Ecto neural progenitor cell (in vitro differentiated cells): ENCODE data around the gene TNK2.
"Not testable (repeated sequence)": the region's sequence is repeated elsewhere in the genome, so short reads cannot be mapped to it uniquely, and the experiment has no call there.

Experiments used
- DNase-seq: peaks from one replicate; pipeline ENCODE4 v3.0.0-alpha.2; 2018; ENCODE audit warnings: low spot score

The TNK2 gene

DNA sequence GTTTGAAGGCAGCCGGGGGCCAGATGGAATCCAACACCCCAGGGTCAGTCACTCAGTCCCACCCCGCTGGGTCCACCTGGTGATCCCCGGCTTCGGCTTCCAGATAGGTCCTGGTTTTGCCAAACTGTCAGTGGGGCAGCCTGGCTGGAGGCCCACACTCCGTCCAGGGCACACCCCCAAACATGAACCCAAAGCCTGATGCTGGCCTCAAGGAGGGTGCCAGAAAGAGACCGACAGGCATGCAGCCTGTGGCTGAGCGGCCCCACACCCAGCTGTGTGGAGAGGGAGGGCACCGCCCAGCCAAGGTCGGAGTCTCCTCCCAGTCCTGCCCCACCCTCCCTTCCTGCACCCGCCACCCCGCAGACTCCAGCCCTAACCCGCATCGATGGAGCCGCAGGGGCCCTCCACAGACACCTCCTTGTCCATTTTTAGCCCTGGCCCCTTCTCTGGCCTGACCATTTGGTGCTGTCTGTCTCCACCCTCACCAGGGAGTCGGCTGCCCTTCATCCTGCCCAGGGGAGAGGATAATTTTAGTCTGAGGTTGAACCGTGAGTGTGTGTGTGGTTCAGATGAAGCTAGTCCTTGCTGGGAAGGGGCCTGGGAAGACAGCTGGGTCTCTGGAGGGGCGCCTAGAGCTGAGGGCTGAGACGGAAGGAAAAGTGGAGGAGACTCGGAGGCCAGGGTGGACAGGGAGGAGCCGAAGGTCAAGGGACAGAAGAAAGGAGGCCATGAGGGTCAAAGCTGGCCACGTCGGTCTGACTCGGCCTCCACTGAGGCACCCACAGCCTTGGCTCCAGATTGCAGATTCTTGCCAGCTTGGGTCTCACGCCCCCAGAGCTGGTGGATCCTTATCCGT is 23.1 kb downstream of the TNK2 start:
- no peak for DNase-seq

DNA sequence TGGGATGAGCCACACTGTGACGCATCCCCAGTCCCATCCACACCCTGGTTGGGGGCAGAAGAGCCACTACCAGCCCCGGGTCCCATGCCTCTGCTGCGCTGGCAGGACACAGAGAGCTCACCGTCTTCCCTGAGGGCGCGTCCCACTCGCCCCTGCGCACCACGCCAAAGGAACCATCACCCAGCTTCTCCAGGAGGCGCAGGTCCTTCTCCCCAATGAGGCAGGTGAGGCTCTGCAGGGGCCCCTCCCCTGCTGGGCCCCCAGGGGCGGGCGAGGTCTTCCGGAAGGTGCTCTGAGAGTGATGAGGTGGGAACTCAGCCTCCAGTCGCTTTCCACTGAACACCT is 23.7 kb downstream of the TNK2 start:
- no peak for DNase-seq

DNA sequence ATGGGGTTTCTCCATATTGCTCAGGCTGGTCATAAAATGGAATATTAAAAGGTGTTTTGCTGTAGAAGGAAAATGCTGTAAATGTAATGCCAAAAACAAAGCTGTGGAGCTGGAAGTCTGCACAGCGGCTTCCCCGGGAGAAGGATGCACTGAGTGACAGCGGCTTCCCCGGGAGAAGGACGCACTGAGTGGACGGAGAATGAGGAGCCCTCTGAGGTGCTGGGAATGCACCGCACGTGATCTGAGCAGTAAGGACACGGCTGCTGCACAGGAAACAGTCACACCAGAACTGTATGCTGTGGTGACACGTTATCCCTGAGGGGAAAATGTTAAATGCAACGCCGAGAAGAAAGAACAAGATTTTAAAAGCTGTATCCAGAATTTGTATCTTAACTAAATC is 24.6 kb downstream of the TNK2 start:
- DNase-seq = no peak

DNA sequence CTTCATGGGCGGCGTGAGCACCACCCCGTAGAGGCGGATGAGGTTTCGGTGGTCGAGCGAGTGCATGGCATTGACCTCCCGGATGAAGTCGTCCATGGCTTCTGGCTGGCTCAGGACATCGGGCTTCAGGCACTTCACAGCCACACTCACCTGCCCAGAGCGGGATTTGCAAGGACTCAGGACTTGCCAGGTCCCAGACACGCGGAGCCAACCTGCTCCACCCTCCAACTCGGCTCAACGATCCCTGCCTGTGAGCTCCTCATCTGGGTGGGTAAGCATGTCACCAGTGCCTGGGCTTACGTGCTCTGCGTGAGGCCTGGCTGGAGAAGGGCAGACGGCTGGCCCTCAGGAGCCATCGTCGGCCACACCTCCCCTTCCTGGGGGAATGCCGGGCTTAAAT is 25.2 kb downstream of the TNK2 start:
- DNase-seq = no peak

DNA sequence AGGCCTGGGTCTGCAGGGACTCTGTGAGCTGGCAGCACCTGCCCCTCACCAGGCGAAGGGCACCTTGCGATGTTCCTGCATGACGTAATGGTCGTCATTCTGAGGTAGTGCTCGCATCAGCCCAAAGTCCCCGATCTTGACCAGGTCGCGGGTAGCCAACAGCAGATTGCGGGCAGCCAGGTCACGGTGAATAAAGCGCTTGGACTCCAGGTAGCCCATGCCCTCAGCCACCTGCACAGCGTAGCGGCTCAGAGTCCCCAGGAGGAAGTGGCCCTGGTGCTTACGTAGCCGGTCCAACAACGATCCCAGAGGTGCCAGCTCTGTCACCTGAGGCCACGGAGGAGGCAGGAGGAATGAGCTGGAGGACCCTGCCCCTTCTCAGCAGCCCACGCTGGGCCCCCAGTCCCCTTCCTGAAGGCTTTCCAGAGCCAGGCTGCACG is 26.3 kb downstream of the TNK2 start:
- DNase-seq = no peak

DNA sequence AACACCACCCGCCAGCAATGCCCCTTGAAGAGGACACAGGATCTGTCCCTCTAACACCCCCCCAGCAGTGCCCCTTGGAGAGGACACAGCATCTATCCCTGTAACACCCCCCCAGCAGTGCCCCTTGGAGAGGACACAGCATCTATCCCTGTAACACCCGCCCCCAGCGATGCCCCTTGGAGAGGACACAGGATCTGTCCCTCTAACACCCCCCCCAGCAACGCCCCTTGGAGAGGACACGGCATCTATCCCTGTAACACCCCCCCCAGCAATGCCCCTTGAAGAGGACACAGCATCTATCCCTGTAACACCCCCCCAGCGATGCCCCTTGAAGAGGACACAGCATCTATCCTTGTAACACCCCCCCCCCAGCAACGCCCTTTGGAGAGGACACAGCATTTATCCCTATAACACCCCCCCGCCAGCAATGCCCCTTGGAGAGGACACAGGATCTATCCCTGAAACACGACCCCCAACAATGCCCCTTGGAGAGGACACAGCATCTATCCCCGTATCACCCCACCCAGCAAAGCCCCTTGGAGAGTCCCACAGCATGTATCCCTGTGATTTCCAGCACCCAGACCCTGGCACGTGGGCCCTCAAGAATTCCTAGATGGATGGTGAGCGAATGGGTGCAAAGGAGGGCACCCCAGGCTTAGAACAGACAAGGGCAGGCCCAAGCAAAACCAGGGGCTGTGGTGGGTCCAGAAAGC is 26.9 kb downstream of the TNK2 start:
- DNase-seq = no peak

DNA sequence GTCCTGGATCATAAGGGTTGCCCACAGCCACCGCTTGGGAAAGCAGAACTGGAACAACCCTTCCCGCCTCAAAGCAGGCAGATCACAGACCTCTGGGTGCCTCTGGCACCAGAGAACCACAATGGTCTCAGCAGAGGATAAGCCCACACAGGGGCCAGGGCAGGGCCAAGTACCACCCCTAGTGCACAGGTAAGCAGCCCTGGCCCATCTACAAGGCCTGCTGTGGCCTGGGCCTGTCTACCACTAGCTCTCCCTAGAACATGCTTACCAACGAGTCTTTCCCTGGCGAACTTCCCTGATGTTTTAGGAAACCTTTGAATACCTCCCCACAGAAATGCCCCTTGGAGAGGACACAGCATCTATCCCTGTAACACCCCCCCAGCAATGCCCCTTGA is 28.3 kb downstream of the TNK2 start:
- no peak for DNase-seq

DNA sequence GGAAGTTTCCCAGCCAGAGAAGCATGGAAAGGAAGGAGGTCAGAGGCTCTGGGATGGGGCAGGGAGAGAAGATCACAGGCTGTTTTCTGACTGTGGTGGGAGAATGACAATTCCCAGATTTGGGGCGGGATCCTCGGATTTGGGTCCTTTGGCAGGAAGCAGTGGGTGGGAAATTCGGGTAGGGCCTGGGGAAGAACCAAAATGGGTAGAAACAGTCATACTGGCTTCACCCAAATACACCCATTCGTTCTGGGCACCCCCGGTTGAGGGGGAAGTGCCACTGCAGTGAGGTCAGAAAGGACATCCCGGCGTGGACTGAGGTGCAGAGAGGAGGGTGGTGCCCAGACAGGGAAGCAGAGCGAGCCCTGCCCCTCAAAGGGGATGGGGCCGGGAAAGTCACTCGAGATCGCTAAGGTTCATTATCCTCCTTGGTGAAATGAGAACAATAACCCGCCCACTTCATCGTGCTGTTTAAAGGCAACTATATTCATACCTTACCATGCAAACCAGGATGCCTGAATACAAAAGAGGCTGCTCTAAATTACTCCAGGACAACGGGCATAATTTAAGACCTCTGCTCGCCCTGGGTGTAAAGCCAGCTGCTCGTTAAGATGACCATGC is 28.8 kb downstream of the TNK2 start:
- no peak for DNase-seq

DNA sequence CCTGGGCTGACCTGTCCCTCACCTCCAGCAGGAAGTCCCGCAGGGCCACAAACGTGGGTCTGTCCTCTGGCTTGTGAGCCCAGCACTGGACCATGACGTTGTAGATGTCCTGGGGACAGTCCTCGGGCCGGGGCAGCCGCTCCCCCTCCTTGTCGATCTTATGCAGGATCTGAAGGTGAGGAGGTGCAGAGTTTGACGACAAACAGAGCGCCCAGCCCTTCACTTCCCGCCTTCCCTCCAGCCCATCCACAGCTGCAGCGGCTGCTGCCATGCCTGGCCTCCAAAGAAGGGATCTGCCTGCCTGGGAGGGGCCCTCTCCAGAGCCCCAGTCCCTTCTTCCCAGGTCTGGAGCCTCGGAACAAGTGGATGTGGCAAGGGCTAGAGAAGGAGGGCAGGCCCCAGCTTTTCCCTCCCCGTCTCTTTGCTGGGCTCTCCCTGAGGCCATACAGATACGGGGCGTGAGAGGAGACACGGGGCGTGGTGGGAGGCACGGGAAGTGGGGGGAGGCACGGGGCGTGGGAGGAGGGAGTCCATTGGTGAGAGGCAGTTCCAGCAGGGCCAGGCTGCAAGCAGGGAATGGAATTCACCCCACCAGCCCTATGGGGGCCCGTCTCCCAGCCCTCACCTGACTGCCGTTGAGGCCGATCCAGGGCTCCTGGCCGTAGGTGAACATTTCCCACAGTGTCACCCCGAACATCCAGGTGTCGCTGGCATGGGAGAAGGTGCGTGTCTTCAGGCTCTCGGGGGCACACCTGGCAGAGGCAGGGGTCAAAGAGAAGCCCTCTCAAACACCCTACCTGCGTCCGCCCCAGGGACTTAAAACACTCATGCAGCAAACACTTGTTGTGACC is 29.7 kb downstream of the TNK2 start:
- DNase-seq = no peak

DNA sequence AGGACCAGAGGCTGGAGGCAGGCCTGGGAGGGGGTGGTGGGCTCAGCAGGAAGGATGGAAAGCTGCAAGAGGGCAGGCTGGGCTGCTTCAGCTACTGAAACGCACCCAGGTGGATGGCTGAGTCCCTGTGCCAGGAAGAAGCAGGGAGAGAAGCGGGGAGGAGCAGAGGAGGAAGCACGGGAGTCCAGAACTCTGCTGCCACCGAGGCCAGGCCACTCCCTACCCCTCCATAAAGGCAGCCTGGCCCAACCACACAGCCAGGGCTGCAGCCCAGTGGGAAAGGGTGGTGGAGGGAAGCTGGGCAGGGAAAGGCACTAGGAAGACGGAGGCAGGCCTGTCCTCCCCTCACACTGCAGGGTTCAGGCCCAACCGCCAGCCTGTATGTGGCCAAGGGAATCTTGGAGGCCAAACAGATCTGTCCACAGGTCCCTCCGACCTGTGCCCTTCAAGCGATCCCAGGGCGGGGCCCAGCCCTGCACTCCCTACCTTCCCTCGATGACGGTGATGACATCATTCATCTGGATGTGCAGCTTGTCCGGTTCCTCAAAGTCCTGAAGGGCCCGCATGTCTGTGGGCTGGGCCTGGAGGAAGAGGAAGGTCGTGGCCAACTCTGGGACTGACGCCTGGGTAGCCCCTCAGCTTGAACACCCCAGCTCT is 30.5 kb downstream of the TNK2 start:
- DNase-seq = no peak

DNA sequence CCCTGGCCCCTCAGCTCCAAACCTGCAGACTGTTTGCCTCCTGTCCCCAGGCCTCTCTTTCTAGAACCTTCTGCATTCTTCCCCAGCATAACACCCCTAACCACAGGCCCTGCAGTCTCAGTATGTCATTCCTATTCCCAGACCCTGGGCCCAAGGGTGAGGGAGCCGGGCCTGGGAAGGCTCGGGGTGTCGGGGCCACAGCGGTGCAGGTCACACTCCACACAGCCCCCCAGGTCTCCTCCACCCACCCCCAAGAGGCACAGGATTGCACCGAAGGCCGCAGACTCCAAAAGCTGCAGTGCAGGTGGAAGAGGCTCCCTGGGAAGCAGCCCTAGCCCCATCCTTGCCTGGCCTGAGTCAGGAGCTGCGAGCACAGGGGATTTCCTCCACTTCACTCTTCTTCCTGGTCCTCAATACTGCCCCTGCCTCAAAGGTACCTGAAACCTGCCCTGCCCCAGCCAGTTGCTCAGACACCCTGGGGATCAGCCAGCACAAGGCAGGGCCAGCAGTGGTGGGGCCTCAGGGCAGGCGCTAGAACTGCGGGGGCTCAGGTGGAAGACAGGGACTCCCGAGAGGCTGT is 31.1 kb downstream of the TNK2 start:
- no peak for DNase-seq

DNA sequence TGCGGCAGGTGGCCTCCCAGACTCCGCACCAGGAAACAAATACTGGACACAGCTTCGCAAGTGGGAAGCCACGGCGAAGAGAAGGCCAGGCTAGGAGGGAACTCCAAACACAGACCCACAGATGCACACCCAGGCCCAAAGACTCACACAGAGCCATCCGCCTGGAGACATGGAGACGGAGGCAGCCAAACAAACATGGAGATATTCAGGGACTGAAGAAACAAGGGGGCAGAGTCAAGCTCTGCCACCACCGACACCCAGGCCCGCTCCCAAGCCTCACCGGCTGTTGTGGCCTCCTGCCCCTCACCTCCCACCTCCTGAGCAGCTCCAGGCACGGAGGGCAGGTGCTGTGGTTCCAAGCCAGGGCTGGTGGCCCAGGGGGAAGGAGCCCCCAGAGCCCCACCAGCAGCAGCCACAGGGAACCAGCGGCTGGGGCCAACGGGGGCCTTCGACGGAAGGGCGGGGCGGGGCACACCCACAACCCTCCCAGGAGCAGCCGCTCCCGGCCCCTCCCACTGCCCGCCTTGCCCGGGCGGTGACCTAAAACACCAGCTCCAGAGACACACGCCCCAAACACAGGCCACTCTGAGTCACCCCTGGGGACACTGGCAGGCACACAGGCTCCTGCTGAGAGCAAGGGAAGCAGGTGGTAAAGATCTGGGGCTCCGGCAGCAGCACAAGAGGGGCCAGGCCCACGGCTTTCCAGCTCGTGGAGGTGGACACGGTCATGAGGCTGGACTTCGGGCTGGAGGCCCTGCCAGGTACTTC is 31.9 kb downstream of the TNK2 start:
- no peak for DNase-seq

DNA sequence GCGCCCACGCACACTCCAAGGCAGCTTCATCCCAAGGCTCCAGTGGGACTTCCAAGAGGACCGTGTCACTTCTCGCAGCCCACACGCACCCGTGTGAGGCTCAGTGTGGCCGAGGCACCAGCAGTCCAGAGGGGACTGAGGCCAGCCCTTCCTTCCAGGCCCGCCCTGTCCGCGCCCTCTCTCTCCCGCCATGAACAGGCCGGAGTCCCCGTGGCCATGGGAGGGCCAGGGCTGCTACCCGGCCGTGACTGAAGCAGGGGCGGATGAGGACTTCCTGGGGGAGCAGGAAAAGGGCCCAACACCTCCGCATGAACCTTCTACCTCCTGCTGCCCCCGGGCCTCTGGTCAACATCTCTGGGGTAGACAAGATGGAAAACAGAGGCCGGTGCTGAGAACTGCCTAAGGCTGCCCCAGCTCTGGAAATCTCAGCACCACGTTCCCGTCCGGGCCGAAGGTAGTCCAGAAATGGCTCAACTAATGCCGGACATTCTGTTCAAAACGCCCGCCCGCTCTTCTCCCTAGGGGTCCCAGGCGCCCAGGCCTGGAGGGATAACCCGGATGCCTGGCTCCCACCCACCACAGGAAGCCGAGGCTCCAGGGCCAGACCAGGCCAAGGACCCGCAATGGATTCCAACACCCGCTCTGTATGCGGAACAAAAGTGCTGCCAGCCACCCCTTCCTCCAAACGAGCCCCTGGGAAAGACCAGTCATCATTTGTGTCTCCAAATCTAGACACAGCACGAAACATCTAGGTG is 32.7 kb downstream of the TNK2 start:
- DNase-seq = no peak

DNA sequence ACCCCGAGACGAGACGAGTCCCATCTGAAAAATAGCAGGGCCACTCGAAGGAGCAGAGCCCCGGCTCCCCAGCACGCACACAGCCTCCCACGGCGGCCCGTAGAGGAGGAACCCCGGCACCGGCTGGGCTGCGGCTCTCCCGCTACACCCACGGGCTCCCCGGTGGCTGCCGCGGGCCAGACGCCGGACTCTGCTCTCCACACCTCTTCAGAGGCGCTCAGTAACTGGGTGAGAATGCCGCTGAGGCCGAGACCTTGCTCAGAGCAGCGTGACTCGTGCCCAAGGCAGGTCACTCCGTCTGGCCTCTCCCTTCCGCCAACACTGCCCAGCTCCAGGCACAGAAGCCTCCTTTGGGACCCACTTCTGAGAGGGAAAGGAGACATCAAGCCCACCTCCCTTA is 34.4 kb downstream of the TNK2 start:
- DNase-seq = no peak

DNA sequence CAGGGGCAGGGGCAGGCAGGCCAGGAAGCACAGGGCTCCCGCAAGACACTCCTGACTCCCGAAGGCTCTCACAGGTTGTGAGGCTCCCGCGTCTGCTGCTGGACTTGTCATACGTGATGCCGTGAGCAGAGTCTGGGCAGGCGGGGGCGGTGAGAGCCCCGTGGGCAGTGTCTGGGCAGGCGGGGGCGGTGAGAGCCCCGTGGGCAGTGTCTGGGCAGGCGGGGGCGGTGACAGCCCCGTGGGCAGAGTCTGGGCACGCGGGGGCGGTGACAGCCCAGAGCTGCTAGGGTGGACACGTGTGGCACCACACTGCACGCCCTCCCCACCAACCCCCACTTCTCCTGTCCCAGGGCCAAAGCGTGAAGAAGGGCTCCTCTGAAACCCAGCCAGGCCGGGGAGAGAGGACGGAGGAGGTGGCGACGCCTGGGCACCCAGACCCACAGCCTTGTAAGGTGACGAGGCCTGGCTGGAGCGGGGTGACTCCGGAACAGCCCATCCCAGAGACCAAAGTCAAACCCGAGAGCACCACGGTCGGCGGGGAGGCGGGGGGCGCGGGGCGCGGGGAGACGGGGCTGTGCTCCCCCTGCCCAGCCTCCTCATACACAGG is 35.0 kb downstream of the TNK2 start:
- DNase-seq = no peak

DNA sequence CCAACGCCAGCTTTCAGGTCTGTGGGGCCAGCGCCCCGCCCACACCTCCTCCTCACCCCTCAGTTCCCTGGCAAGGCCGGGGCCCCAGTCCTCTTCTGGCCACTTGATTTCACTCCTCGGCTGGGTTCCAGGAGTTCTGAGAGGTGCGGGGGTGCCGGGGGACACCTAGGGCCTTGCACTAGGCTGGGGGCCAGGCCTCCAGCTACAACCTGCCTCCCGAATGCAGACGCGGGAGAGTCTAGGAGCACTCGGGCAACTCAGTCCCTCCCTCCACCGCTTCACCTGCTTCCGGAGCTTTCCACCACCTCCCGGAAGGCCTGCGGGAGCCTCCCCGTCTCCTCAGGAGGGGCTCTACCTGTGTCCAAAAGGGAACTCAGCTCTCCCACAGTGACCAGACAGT is 35.6 kb downstream of the TNK2 start:
- DNase-seq = no peak

DNA sequence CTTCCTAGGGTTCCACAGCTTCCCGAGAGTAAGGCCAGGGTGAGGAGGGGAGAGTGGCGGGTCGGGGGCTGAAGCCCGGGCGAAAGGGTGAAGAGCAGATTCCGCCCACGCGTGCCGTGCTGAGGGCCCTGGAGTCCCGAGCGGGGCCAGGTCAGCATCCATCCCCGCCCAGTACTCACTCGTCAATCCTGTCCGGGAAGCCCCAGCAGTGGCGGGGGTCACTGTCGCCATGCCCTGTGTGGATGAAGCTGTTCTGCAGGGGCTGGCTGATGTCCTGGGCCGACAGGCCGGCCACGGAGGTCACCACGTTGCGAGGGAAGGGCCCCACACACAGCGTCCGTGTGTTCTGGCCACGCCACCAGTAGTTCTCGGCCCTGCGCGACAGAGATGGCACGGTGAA is 36.3 kb downstream of the TNK2 start:
- DNase-seq = no peak

DNA sequence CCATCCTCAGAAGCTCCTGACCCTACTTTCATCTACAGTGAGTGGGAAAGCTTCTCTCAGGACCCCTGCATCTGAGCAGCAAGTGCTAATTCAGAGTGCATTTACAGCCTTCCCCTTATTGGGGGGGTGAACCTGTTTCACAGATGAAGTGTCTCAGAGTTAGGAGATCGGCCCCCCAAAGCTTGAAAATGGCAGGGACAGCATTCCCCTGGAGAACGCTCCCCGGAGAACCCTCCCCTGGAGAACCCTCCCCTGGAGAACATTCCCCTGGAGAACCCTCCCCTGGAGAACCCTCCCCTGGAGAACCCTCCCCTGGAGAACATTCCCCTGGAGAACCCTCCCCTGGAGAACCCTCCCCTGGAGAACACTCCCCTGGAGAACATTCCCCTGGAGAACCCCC is 36.7 kb downstream of the TNK2 start:
- DNase-seq = not testable (repeated sequence)

DNA sequence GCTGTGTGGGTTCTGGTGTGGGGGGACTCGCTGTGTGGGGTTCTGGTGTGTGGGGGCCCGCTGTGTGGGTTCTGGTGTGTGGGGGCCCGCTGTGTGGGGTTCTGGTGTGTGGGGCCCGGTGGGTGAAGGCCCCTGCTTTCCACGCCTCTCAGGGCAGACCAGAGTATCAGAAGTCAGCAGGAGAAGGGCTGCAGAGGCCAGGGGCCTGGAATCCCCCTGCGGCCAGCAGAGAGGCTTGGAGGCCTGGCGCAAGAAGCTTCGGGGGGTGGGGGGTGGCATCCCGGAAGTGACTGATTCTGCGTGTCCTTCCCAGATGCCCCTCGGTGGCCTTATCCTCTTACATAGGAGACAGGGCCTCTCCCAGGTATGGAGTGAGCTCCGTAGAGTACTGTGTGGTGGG is 37.4 kb downstream of the TNK2 start:
- no peak for DNase-seq
